DMS 273 (cell line): ENCODE results near the gene GAD2.

Experiments
- DNase-seq: peaks from one replicate; lab custom pipeline; 2025; ENCODE audit not compliant: unreplicated experiment; lab: John Stamatoyannopoulos, UW

GAD2 gene

GRCh38 chr10:26221541-26221940 is 5.0 kb downstream of the GAD2 start:
- no peak for DNase-seq

DNA sequence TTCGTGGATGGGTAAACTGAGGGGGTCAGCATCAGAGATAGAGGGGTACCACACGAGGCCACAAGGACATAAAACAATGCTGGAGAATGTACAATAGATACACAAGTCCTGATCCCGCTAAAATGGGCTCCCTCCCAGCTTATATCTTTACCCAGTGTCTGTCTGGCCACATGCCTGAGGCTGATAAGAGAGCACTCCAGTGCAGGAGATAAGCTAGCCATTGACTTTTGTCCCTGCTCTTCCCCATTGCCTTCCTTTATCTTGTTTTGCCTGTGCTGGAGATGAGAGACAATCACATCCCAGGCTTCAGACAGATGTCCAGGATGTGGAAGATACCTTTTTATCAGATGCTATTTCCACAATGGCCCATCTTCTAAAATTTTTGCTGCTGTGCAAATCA is 6.0 kb downstream of the GAD2 start:
- no peak for DNase-seq

GRCh38 chr10:26225322-26225721 is 8.7 kb downstream of the GAD2 start:
- DNase-seq: no peak

DNA sequence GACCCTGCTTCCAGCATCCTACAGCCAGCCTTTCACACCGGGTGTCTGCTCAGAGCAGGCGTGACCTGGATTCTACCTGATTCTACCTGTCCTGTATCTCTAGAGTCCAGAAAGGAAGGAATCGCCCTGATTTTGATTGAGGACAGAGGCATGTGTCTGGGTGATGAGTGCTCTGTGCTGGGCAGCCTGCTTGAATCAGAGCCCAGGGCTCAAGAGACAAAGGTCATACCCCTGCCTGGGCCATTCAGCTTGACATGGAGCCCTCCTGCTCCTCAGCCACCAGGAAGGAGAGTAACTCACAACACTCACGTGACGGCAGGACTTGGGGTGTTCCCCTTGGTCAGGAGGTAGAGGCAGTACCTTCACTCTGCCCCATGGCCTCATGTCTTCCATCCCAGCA is 11.2 kb downstream of the GAD2 start:
- DNase-seq: no peak

DNA sequence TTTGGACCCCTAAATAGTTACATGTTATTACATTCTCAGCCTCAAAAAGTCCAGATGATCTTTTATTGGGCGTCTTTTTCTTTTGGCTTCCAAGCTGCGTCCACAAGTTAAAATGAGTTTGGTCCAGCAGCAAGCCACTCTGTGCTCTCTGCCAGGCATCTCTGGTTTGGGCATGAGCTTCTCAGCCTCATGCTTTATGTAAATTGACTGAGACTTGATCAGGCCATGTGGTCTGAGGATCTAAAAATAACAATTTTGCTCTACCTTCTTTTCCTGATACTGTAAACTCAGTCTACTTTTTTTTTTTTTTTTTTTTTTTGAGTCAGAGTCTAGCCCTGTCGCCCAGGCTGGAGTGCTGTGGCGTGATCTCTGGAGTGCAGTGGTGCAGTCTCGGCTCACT is 15.6 kb downstream of the GAD2 start:
- DNase-seq: no peak

DNA sequence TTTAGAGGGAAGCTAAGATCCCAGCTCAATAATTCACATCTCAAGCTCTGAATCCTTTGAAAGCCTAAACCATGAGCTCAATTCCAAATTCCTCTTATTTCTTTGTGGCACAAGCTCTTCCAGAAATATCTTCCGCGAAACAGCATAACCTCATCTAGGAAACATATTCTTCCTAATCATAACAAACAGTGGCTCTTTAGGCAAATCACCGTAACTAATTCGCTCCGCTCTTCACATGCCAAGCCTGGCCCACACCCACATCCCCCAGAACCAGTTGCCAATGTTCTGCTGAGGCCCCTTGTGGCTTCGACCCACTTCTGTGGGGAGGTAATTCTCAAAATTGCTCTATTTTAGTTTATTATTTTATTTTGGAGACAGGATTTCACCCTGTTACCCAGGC is 19.2 kb downstream of the GAD2 start:
- DNase-seq: no peak

DNA sequence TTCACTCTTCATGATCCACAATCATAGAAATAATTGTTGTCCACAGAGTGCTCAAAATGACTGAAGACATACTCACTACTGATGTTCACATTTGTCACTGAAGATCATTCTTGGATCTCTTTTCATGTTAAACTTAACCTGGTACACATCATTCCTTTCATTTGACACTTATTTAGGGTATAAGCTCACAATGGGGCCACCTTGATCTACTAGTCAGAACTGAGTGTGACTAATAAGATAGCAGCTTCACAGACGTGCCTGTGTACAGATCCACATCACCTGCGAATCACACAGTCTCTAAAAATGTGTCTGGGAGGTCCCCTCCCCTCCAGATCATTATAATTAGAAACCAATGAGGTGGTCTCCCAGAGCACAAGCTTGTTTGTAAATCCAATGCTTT is 21.8 kb downstream of the GAD2 start:
- DNase-seq: no peak

DNA sequence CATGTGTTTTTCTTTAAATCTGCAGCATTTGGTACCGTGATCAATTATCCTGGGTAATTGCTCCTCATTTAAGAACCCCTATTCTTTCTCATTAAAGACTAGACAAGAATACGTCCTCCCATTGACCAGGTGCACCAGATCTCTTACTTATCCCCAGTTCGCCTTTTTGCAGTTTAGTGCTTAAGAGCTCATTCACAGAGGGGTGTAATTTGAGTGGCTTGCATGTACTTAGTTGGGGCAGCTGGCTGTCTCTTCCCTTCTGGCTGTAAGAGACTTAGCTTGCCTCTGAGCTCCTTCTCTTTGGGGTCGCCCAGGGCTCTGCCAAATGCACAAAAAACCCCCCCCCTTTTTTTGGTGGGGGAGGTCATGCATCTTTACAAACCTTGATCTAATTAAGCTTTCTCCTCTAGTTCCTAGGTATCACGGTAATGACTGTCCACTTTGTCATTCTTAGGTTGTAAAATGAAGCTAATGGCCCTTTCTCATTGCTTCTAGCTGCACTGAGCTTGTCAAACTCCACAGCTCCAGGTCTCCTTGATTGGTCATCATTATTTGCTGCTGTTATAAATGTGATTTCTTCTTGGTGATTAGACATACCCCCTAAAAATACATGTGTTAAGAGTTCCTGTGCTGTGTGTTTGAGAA is 26.3 kb downstream of the GAD2 start:
- peak; percentile 2 for DNase-seq

DNA sequence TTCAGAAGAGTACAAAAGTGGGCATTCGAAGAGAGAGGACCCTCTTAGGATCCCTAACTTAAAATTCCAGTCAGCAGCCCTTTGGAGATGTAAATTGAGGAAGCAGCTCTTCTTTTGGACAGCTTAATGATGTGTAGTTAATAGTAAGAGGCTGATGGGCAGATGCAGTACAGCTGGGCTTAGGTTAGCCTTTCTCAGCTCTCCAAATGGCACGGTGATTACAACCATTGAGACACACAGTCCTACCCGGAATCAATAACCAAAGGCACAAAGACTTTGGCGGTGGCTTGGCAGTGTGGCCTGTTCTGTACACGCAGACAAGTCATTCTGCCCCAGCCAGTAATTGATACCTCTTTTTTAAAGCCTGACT is 26.8 kb downstream of the GAD2 start:
- DNase-seq: no peak

DNA sequence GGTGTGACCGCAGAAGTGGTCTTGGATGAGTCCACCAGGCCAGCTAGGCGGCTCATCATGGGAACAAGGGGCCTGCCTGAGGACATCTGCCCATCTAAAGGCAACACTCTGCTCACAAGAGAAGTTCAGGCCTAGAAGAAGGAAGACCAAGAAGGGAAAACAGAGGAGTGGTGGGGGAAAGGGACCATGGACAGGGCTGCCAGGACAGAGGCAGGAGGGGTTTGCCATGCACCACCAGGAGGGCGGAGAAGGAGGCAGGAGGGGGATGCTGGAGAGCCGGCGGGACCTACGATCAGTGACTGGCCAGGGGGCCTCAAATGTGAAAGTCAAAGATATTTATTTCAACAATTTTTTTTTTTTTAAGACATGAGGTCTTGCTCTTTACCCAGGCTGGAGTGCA is 33.1 kb downstream of the GAD2 start:
- DNase-seq: no peak

- no peak for DNase-seq
These were observed 35.4 kb downstream of the GAD2 start for GRCh38 chr10:26251925-26252324.

DNA sequence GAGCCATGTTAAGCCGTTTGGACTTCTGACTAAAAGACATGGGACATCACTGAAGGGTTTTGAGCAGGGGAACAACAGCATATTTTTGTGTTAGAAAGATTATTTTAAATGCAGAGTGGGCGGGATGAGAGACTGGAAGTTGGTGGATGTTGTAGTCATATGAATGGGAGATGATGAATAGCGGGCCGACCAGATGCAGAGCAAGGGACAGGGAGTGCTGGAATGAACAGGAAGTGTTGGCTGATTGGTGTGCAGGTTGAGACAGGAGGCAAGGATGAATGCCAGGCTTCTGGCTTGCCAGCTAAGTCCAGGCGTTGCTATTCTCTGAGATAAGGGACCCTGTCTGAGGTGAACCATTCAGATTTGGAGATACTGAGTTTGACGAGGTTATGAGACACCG is 38.0 kb downstream of the GAD2 start:
- DNase-seq: no peak

DNA sequence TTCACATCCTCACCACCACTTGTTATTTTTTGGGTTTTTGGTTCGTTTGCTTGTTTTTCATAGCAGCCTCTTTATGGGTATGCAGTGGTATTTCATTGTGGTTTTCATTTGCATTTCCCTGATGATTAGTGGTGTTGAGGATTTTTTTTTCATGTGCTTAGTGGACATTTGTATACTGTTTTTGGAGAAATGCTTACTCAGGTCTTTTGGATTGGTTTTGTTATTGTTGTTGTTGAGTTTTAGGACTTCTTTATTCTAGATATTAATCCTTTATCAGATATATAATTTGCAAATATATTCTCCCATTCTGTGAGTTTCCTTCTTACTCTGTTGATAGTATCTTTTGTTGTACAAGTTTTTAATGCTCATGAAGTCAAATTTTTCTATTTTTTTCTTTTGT is 42.8 kb downstream of the GAD2 start:
- DNase-seq: no peak

GRCh38 chr10:26269754-26270153 is 53.2 kb downstream of the GAD2 start:
- DNase-seq: peak; percentile 63

DNA sequence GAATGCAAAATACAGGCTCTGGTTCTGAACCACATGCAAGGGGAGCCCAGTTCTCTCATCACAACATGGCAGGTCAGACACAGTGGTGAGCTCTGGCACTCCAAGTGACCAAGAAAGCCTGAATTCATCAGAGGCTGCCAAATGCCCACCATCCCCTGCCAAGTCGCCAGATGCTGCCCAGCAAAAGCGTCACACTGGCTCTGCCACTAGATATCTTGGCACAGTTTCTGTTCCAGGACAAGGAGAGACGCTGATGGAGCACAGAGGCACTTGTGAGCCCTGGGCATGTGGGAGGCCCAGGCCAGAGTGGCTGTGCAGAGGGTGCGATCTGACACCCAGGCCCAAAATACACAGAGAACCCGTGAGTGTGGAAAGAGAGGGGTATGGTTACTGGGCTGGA is 57.8 kb downstream of the GAD2 start:
- peak; percentile 43 for DNase-seq

DNA sequence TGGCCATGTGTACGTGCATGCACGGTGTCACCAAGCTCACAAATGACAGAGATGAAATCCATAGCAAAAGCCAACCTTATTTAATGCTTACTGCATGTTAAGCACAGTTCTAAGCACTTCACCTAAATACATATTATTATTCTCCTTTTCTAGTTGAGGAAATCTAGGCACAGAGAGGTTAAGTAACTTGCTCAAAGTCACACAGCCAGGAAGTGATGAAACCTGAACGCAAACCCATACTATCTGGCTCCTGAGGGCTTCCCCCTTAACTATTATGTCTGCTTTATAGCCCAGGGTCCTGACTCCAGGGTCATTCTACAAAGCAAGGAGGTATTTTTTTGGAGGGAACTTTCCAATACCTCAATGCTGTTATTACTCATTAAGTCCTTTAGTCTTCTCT is 61.7 kb downstream of the GAD2 start:
- no peak for DNase-seq

GRCh38 chr10:26290236-26290635 is 73.7 kb downstream of the GAD2 start:
- no peak for DNase-seq

DNA sequence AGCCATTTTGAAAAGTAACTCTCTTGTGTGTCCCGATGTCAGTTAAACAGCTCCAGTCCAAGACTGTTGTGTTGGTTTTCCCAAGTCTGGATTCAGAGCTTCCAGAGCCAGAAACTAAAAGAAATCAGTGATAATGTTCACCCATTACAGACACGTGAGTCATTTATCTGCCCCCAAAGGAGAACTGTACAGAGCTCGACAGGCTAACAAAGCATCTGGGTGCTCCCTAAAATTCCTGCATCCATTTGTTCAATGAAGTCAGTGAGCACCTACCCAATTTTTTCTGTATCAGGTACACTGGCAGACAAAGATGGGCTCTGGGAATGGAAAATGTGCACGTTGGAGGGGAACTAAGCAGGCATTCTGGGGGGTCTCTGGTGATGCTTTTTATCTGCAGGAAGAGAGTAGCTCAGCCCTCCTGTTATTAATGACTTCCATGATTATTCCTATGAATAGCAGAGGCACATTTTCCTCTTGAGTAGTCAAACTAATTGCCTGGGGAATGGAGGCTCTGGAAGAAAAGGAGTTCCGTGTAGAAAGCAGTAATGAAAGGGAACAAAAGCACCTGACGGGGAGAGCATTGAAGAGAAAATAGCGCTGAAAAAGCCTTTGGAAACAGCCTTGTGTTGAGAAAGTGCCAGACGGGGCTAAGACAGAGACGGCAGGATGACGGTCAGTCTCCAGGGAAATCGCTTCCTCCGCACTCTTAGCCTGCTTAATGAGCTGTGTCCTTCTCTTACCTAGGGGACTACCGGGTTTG is 75.3 kb downstream of the GAD2 start:
- DNase-seq: no peak

DNA sequence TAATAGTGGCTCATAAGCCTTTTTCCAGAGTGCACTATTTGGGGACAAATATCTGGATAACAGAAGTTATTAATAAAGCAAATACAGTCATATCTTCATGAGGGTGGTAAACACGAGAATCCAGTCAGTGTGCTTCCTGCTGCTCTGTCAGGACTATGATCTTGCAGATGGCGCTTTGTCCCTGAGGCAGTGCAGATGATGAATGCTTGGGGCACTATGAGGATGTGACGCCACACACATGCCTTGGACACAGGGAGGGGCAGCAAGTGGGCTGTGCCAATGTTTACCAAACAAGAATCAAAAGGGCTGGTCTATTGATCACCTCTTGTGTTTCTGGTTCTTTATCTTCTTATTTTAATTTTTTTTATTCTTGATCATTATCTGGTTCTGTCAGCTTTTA is 79.8 kb downstream of the GAD2 start:
- no peak for DNase-seq

DNA sequence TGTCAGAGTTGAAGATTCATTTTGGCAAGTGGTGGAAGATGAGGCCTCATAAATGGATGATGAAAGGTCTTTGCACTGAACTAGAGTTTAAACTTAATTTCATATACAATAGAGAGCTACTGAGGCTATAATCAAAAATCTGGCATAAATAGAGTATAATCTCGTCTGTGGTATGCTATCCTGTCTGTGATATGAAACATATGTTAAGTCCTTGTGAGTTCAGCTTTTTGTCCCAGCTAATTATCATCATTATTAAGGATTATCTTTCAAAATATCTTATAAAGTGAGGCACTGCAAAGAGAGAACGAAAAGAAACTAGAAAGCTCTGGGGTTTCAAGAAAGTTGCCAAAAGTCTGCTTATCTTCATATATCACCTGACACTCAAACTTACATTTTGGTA is 83.4 kb downstream of the GAD2 start:
- no peak for DNase-seq

DNA sequence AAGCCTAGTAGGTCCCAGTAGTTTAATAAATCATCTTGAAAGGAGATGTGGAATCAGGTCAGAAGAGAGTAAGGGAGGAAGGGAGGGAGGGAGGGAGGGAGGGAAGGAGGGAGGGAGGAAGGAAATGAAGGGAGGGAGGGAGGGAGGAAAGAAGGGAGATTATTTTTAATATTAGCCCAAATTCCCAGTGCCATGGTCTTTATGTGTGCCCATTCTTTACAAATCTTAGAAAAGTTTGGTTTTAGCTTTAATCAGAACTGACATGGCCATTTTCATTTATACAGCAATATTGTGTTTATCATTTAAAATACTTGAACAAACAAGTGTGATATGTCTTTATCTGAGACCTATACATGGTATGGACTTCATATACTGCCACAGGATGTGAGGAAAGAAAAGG is 86.8 kb downstream of the GAD2 start:
- DNase-seq: no peak

- DNase-seq: peak; percentile 0
These were observed 93.8 kb downstream of the GAD2 start for GRCh38 chr10:26310361-26310760.

DNA sequence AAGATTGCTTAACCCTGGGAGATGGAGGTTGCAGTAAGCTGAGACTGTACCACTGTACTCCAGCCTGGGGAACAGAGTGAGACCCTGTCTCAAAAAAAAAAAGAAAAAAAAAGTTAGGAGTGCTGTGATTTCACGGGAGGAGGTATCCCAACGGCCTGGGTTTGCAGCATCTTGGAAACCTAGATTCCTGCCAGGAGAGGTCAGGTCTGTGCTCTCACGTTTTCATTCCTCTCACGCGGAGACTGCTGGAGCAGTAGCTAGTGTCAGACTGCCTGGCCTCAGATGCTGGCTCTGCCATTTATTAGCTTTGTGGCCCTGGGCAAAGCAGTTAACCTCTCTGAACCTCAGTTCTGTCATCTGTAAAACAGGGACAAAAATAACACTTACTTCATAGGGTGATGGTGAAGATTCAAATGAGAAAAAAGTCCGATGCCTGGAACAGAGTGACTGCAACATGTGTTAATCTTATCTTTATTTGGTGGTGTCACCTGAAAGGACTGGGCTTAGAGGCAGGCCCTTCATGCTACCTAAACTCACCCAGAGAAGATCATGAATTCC is 94.9 kb downstream of the GAD2 start:
- DNase-seq: no peak
